ENCODE data around the gene GANAB.

The GANAB gene

DNA sequence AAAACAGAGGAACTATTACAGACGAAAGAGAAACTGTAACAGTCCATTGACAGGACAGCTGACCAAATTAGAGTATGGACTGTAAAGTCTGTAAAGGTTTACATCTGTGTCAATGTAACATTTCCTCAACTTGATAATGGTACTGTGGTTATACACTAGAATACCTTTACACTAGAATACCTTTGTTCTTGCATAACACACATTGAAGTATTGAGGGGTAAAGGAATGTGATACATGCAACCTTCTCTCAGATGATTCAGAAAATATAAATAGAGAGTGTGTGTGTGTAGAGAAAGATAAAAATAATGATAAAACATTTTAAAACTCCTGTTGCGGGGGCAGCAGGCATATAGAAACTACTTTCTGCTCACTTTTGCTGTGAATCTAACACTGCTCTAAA is 67.2 kb downstream of the GANAB start:
- DNase-seq (ENCODE audit: extremely low spot score, insufficient read length, low read depth) (no peak), FAIRE-seq (no peak)

DNA sequence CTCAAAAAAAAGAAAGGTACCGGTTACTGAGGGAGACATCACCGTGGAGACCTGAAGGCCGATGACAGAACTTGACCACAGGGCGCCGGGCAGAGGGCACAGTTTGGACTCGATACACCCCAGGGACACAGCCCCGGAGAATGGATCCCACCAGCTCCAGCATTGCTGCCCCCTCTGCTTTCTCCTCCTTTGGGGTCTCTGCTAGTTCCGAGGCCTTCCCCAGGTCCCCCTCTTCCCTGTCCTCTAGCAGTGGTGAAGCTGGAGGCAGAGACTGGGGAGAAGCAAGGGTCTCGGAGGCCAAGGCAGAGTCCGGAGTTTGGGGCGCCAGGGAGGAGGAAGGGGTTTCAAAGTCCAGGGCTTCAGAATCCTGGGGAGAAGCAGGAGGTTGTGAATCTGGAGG is 67.9 kb downstream of the GANAB start:
- DNase-seq (ENCODE audit: extremely low spot score, insufficient read length, low read depth) (no peak), FAIRE-seq (no peak)

DNA sequence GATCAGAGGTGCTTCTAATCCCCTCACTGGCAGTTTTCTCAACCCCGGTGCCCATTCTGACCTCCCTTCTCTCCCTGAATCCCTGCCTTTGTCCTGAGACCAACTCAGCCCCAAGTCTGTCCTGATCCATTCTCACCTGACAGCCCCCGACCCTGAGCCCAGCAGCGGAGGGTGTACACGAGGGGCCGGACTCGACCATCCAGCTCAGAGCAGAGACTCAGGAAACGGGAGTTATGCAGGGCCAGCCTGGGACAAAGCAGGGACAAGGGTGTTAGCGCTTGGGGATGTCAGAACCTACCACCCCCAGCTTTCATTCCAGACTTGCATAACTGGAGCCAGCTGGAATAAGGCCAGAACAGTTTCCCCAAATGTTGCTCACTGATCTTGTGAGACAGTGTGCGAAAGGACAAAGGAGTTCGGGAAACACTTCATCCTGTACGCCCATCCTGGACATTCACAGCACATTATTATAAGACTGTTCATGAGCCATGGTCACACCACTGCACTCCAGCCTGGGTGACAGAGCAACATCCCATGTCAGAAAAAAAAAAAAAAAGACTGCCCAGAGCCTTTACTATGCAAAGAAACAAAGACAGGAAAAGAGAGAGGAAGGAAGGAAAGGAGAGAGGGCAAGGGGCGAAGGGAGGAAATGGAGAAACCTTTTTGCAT is 69.2 kb downstream of the GANAB start:
- DNase-seq (ENCODE audit: extremely low spot score, insufficient read length, low read depth) (no peak), FAIRE-seq (no peak)

DNA sequence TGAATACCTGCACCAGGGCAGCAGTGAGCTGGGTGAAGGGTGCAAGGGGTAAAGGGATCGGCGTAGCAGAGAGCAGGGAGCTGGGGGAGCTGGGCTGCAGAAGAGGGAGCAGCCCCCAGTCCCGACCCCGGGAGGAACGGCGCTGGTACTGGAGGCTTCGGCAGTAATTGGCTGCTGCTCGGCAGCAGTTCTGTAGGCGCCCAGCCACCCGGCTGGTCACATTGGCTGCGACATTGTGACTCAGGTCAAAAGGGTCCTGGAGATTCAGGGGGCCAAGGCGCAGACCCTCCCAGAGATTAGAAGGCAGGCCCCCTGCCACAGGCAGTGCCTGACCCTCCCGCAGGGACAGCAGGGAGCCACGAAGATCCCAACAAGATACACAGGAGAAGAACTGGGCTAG is 70.6 kb downstream of the GANAB start:
- no peak for DNase-seq (ENCODE audit: extremely low spot score, insufficient read length, low read depth)
- FAIRE-seq, result no peak

DNA sequence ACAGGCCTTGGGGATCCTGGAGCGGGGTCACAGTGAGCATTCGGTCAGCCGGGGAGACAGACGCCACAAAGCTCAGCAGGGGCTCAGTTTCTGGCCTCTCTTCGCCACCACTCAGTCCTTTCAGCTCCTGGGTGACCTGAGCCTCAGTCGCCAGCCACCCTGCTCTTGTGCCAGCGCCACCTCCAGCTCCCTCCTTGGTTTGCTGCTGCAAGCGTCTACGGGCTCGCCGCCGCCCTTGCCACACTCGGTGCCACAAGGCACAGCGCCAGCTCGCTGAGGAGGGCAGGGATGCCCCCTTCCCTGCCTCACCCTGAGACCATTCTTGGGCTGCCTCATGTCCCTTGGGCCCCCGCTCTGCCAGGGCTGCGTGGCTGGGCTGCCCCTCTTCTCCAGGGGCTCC is 71.3 kb downstream of the GANAB start:
- DNase-seq (ENCODE audit: extremely low spot score, insufficient read length, low read depth) (no peak), FAIRE-seq (no peak)

All from GM18507 (cell line).